GM11168 (cell line): ENCODE results near the gene GPATCH4.
"Not testable (repeated sequence)": the region's sequence is repeated elsewhere in the genome, so short reads cannot be mapped to it uniquely, and the experiment has no call there.

Experiments used
- in situ Hi-C: fragments of 300-500 bp; cut with MboI; formaldehyde crosslinking; loops from one replicate; pipeline ENCODE4 v1.12.0; 2022; ENCODE audit warnings: low sequenced_read_pairs; ENCODE audit not compliant: unreplicated experiment

Gene GPATCH4

DNA sequence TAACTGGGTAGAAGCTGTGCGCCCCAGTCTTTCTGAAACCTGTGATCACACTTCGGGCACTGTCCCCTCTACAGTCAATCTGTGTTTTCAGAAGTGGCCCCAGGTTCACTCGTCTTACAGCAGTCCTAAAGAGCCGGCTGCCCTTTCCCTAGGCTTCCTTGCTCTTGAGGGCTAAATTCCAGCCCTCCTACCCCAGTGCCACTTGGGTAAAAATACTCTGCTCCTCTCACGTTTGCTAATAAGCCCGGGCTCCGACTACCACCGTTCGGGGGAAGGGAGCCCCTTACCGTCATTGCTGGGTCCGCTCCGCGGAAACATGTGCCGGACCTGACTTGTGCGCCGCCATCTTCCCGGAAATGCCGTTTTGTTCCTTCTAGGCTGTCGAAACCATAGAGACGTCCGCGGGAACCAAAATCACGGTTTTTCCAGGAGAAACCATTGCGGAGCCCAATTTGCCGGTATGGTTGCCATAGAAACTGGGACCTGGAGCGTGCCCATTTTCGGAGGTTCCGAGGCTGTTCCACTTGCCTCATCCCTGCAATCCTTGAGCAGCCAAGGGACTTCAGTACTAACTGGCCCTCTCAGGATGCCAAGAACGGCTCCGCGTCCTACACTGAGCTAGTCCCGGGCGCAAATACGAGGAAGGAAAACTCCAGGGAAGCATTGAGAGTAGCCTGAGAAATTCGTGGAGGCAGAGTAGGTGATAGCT, at the start of gene GPATCH4:
TSS of gene GPATCH4 (minus strand) at position 358 of the 709 bp plus-strand sequence.
- in situ Hi-C loops, result no loop called here

DNA sequence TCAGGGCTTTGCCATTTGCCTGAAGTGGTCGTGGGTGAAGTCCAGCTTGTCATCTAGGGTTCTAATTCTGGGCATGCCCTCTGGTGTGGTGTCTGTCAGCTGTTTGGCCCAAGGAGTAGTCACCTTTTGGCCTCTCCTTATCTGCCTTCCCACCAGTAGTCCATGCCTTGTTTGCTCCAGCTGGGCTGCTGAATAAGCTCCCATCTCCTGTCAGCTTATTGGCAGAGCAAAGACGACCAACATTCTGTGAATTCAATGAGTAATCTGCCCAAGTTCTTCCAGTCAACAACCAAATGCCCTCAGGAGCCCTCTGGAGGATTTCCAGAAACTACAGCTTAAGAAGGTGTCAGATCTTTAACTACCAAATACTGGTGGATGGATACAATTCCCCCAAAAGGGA, 47.7 kb upstream of the GPATCH4 start:
- in situ Hi-C loops, result no loop called here

DNA sequence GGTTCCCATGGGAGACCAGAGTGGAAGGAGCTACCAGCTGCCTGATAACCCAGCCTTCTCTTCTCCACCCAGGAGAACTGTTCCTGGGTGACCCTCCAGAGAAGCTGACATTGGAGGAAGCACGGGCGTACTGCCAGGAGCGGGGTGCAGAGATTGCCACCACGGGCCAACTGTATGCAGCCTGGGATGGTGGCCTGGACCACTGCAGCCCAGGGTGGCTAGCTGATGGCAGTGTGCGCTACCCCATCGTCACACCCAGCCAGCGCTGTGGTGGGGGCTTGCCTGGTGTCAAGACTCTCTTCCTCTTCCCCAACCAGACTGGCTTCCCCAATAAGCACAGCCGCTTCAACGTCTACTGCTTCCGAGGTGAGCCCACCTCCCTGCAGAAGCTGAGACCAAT, 47.2 kb upstream of the GPATCH4 start:
- in situ Hi-C loops, result no loop called here

DNA sequence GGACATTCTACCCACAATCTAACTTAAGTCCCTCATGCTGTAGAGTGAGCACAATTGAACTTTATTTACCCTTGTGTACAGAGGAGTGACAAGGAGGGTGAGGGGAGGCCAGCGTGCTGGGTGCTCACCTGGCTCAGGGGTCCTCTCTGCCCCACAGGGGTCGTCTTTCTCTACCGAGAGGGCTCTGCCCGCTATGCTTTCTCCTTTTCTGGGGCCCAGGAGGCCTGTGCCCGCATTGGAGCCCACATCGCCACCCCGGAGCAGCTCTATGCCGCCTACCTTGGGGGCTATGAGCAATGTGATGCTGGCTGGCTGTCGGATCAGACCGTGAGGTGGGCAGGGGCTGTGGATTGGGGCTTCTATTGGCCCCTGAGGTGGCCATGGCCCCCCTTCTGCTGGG, 46.1 kb upstream of the GPATCH4 start:
- in situ Hi-C loops, result no loop called here

DNA sequence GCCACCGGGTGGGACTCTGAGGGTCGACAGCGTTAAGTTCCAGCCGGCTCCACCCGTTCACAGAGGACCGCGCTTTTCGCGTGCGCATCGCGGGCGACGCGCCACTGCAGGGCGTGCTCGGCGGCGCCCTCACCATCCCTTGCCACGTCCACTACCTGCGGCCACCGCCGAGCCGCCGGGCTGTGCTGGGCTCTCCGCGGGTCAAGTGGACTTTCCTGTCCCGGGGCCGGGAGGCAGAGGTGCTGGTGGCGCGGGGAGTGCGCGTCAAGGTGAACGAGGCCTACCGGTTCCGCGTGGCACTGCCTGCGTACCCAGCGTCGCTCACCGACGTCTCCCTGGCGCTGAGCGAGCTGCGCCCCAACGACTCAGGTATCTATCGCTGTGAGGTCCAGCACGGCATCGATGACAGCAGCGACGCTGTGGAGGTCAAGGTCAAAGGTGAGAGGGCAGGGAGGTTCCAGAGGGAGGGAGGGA, 45.5 kb upstream of the GPATCH4 start:
- in situ Hi-C loops, result no loop called here

DNA sequence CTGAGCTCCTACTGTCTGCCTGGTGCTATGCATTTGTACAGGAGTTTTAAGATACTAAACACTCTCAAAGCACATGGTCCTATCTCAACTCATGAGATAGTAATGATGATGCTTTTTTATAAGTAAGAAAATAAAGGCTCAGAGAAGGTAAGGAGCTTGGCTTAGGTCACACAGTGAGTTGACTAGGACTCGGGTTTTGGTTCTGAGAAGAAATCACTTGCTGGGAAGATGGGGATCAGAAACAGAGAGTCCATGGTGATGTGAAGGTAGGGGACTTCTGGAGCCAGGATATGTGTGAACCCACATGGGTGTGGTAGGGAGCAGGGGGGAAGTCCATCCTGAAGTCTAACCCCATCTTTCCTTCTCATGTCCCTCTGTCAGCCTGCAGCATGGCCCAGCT, 44.4 kb upstream of the GPATCH4 start:
- in situ Hi-C loops, result no loop called here

DNA sequence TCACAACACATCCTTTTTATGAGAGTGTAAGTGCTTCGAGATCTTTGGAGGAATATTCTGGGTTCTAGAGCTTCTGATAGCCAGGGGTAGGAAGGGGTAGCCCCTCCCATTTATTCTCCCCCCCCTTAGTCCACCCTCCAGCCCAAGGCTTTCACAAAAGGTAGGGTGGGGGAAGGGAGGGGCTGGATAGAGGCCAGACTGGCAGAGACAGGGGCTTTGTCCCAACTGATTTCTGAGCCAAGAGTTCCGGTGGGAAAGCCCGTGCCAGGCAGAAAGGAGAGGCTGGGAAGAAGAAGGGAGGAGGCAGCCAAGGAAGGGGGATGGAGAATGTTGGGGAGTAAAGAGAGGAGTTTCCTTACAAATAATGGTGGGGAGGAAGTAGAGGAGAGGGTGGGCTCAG, 43.8 kb upstream of the GPATCH4 start:
- in situ Hi-C loops, result no loop called here

DNA sequence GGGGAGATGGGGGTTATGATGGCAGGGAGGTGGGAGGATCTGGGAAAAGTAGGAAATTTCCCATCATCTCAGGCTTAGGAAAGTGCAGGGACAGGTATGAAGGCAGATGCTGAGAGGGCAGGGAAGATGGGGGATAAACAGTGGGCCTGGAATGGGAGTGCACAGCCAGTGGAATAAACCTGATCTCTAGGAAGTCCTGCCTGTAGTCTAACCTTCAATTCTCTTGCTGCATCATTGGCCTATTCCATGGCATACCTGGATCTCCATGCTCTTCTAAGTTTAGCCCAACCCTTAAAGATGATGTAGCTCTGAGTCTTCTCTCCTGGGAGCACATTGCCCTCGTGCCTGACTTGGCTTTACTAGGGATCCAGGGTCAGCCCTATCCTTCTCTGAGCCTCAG, 43.4 kb upstream of the GPATCH4 start:
- in situ Hi-C loops, result no loop called here

DNA sequence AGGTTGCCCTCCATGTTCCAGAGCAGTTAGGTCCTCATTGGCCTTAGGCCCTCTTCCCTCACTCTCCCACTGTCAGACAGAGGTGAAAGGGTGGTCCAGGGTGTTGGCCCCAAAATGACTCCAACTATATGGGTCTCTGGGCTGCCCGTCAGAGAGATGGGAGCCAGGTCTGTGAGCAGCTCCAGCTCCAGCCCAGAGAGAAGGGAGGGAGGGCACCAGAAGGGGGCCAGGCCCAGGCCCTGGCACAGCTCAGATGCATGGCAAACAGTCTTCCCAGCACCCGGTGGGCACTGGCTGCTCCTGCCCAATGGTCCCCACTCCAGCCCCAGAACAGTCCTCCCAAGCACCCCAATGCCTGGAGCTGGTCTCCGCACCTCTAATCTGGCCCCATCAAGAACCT, 42.9 kb upstream of the GPATCH4 start:
- in situ Hi-C loops, result no loop called here

DNA sequence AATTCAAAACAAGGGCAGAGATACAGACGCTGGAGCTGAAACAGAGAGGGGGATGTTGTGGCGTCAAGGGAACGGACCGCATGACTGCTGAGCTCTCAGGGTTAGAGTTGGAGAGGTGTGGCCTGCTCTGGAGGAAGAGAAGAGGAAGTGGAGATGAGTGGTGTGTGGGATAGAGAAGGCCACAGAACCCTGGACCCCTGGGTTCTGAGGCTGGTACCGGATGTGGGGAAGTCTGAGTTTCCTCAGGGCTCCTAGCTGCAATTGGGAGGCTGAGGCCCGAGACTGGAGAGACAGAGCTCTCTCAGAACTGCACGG, 42.5 kb upstream of the GPATCH4 start:
- in situ Hi-C loops, result no loop called here

DNA sequence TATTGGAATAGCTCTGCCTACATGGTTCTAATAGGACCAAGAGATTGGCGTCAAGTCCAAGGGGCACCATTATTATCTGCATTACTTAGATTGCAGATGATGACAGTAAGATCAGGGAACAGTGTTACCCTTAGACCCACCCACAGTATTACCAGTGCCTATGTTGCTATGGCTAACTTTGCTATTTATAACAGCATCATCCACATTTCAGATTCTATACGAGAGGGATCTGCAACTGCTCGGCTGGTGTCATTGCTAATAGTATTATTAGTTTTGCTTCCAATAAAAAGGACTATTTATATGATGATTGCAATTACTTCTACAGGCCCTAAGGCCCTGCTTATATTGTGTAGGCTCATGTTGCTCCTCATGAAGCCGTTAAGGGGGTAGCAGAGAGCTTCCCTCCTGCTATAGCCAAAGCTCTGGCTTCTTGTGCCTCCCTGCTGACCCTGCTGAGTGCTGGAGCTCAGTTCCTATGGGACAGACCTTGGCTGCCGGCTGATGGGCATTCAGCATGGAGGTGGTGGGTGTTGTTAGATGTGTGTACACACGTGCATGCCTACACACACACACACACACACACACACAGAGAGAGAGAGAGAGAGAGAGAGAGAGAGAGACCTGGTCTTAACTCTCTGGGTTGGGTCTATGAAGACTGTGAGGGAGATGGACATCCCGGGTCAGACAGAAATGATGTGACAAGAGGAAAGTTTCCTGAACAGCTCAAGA, 41.9 kb upstream of the GPATCH4 start:
- in situ Hi-C loops, result no loop called here

DNA sequence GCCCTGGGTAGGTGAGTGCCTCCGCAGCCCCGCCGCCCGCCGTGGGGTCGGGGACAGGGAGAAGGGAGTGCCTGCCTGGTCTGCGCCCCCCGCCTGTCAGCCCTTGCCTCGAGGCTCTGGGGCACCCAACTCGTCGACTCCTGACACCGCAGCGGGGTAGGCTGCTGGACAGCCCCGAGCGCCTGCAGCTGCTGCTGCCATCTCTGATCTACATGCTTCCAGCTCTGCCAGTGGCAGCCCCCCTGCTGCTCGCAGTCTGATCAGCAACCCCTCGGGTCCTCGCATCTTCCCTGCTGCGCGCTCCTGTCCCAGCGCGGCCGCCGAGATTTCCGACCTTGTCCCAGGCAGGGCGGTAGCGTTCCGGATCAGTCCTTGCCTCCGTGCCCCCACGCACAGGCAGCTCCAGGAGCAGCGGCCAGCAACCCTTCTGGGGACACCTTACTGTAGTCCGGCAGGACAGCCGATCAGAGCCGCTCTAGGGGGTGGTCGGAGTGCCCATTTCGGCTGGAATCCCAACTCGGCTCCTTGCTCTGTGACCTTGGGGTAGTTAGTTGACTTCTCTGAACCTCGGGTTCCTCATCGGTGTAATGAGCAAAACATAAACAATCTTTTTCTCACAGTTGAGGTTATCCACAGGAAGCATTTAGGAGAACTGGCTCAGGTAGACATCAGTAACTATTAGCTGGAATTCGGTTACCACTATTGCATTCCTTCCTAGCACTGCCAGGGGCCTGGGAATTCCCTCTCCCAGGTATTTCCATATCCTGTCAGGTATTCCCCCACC, 41.2 kb upstream of the GPATCH4 start:
- in situ Hi-C loops, result no loop called here

DNA sequence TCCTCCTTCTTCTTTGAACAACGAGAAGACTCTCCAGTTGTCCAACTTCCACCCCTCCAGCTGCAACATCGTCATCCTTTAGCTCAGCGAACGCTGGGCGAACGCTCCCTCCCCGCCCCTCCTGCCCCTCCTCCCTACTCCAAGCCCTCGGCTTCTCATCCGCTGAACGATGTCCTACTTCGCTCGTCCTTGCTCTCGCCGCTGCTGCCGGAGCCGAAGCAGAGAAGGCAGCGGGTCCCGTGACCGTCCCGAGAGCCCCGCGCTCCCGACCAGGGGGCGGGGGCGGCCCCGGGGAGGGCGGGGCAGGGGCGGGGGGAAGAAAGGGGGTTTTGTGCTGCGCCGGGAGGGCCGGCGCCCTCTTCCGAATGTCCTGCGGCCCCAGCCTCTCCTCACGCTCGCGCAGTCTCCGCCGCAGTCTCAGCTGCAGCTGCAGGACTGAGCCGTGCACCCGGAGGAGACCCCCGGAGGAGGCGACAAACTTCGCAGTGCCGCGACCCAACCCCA, 40.5 kb upstream of the GPATCH4 start, which contains the start of gene BCAN:
TSS of gene BCAN (plus strand) at position 357 of the 504 bp plus-strand sequence. CDS start 3,938 bp downstream, outside the sequence.
- in situ Hi-C loops, result no loop called here

DNA sequence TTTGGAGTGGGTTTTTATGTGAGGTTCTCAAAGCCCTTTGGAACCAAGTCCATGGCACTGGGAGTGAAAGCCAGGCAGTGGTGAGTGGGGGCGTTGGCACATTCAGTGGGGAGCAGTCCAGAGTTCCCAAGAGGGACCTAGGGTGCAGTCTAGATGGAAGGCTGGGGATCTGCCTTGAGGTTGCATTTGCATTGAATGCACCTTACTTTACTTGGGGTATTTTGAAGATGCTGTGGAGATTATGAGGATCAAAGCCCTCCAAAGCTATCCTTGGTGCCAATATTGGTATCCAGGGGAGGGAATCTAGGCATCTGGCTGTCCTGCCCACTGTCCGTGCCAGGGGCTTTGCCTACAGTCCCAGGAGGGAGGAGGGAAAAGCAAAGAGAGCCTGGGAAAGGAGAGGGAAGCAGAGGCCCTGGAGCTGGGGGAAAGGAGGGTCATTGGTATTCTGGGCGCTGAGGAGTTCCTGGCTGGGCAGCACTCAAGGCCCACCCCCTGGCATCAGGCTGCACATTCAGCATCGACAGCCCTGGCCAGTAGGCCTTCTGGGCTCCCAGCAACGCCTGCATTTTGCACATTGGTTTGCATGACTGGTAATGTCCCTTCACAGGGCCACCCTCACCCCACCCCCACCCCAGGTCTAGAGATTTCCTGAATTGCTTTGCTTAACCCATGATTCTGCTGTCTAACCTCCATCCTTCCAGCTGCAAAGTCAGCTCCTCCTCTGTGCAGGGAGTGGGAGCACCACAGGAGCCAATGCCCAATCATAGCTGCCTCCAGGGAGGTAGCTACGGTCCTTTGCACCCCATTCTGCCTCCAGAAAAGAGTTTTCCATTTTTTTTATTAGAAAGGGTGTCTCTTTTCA, 39.8 kb upstream of the GPATCH4 start:
- in situ Hi-C loops, result no loop called here

DNA sequence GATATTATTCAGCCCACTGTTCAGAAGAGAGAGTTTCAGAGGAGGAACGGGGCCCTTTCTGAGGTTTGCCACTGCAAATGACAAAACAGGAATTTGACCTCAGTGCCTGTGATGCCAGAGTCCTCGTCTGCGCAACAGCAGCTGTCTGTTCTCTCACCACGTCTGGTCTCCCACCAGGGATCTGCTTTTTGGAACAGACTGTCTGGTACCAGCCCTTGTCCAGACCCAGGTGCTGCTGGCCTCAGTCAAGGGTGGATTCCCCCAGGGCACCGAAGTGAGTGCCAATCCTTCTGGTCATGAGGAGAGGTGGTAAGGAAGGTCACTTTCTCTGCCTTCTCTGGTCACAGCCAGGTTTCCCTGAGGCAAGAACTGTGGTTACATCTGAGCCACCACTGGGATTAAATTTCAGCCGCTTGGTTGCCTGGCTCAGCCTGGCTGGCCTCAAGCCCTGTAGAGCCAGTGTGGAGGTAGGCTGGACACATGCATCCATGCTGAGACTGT, 38.4 kb upstream of the GPATCH4 start:
- in situ Hi-C loops, result no loop called here

DNA sequence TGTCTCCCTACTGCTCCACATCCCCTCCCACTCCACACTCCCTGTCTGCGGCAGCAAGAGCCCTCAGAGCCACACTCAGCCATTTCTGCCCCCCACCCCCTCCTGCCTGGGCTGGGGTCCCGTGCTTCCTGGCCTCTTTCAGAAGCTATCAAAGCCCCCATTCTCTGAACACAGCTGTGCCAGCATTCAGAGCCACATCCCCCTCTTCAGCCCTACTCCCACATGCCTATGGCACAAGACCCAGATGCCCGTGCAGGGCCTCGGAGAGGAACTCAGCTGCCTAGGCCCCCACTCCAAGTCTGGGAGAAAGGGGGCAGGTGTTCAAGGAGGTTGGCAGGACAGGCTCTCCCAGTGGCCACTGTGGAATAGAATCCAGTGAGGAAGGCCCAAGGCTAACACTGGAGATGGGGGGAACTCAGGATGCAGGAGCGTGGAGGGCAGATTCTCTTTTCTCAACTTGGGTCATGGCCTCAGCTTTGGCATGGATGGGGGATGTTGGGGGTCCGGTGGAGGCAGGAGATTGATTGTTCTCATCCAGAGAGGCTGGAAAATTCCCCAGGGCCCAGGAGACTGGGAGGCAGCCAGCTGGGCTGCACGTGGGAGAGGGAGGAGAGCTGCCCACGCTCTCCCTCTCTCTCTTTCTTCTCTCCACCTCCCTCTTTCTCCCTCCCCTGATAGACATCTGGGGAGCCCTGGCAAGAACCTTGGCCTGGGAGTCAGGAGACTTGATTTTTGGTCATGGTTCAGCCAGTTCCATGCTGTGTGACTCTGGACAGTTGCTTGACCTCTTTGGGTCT, 37.1 kb upstream of the GPATCH4 start:
- in situ Hi-C loops, result no loop called here

DNA sequence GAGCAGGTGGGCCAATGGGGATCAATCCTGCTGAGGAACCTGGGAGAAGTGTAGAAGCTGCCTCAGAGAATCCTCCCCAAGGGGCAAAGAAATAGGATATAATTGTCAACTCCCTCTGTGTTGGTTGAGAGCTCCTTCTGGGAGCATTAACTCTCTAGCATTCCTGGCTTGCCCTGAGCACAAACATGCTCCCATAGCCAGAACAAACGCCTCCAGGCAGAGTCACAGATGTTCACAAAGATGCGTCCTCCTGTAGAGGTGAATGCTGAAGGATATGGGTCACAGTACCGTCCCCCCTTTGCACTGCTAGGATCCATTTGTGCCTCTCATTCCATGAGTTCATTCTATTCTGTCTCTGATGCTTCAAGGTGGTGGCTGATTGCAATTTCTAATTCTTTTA, 31.1 kb upstream of the GPATCH4 start:
- in situ Hi-C loops, result no loop called here

DNA sequence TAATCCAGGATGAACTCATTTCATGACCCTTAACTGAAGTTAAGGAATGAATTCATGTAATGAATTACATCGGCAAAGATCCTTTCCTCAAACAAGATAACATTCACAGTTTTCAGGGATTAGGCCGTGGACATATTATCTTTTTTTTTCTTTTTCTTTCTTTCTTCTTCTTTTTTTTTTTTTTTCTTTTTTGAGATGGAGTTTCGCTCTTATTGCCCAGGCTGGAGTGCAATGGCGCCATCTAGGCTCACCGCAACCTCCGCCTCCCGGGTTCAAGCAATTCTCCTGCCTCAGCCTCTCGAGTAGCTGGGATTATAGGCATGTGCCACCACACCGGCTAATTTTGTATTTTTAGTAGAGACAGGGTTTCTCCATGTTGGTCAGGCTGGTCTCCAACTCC, 29.9 kb upstream of the GPATCH4 start:
- in situ Hi-C loops, result not testable (repeated sequence)

DNA sequence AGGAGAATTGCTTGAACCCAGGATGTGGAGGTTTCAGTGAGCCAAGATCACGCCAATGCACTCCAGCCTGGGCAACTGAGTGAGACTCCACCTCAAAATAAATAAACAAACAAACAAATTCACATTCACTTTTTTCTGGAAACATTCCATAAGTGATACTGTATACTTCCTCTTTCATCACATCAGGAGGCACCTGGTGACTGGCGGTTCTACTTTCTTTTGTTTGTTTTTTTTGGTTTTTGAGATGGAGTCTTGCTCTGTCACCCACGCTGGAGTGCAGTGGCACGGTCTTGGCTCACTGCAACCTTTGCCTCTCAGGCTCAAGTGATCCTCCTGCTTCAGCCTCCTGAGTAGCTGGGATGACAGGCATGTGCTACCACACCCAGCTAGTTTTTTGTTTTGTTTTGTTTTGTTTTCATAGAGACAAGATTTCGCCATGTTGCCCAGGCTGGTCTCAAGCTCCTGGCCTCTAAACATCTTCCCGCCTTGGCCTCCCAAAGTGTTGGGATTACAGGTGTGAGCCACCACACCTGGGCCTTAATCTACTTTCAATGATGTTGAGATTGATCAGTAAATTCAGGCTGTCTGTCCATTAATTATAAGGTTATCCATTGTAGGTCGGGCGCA, 28.7 kb upstream of the GPATCH4 start:
- in situ Hi-C loops, result no loop called here
